NCI-H2171 treated with DMSO at 0.1 percent for 48 hours (cell line): Measurements from ENCODE around the gene ZCCHC7.
A peak's percentile ranks its signal among the peaks of the same experiment; 100 is the strongest.

ENCODE experiments used
- DNase-seq: peaks from one replicate; lab custom pipeline; 2025; lab: John Stamatoyannopoulos, UW

The ZCCHC7 gene

GRCh38 chr9:37405350-37405749 is 285.0 kb downstream of the ZCCHC7 start:
- DNase-seq: no peak

GRCh38 chr9:37405764-37406380 is 285.5 kb downstream of the ZCCHC7 start:
- no peak for DNase-seq

- peak; percentile 5 for DNase-seq
These were observed 286.4 kb downstream of the ZCCHC7 start for GRCh38 chr9:37406603-37407401.

- no peak for DNase-seq
These were observed 287.1 kb downstream of the ZCCHC7 start for GRCh38 chr9:37407468-37407867.
